HG03095 (cell line): ENCODE results near the gene LYST.
"Not testable (repeated sequence)": the region's sequence is repeated elsewhere in the genome, so short reads cannot be mapped to it uniquely, and the experiment has no call there.

Source experiments
- ATAC-seq: cut with Tn5 transposase; IDR thresholded peaks from one replicate; pipeline ENCODE4 v1.9.1; 2021; ENCODE audit warnings: moderate library complexity; ENCODE audit not compliant: unreplicated experiment

The LYST gene

GRCh38 chr1:235866205-235866912, at the start of gene LYST:
LYST (minus strand) TSS chr1:235866906; CDS start chr1:235830417, 36,489 bp downstream.
- ATAC-seq = peak; percentile 44

- ATAC-seq = not testable (repeated sequence)
Measured at GRCh38 chr1:235915489-235915888, 48.8 kb upstream of the LYST start.

- no peak for ATAC-seq
Measured at GRCh38 chr1:235913311-235913710, 46.6 kb upstream of the LYST start.

- ATAC-seq = no peak
Measured at GRCh38 chr1:235911876-235912275, 45.2 kb upstream of the LYST start.

GRCh38 chr1:235911300-235911662, 44.6 kb upstream of the LYST start:
- no peak for ATAC-seq

DNA sequence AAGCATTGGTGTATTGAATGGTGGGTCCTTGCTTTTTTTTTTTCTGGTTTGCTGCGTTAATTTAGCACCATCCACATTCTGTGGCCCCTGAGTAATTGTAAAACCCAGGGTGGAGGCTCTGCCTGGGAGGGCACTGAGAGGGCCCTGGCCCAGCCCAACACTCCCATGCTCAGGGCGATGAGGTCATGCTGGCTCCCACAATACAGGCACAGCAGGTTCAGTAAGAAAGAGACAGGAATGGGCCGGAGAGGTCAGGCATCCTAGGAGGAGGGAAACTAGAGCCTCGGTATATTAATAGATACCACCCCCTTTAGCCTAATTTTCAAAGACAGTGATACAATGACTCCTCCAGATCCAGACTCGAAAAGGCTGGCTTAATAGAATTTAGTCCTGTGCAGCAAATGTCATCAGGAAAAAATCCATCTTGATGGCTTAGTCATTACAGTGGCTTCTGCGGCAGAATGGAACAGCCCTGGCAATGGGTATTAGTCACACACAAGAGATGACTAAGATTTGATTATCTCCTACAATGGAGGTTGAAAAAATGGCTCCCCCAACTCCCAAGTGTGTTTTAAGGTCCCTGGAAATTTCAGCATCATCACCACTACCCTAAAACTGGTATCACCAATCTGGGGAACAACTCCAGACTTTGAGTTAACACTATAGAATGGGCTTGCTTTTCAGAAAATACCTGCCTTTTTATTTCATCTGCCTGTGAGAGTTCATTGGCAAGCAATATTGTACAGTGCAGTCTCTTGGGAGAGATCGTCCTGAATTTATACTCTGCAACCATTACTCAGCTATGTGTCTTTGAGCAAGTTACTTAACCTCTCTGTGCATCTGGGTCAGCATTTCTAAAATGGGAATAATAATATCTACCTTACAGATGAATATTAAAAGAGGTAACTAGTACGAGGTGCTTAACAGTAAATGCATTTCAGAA, 43.9 kb upstream of the LYST start:
- ATAC-seq = no peak

- ATAC-seq = no peak
Measured at GRCh38 chr1:235908742-235909520, 42.2 kb upstream of the LYST start.

- no peak for ATAC-seq
Measured at GRCh38 chr1:235907897-235908240, 41.2 kb upstream of the LYST start.

GRCh38 chr1:235907187-235907896, 40.6 kb upstream of the LYST start:
- ATAC-seq = no peak

DNA sequence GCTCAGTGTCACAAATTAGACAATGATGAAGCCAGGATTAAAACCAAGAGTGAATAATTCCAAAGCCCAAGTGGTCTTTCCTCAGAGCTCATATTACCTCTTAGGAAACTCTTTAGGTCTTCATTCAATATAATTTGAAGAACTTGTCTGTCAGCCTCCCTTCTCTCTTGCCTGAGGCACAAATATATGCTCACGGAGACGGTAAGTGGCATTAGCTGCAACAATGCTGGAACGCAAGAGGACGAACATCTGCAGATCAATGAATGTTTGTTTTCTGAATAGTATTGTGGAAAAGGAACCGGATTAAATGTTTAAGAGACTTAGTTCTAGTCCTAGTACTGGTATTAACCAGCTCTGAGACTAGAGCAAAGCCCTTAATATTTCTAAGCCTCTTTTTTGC, 39.7 kb upstream of the LYST start:
- ATAC-seq = no peak

GRCh38 chr1:235903809-235904208, 37.1 kb upstream of the LYST start:
- ATAC-seq = not testable (repeated sequence)

- ATAC-seq = no peak
Measured at GRCh38 chr1:235902677-235903542, 36.2 kb upstream of the LYST start.

- ATAC-seq = no peak
Measured at GRCh38 chr1:235901461-235901860, 34.8 kb upstream of the LYST start.

DNA sequence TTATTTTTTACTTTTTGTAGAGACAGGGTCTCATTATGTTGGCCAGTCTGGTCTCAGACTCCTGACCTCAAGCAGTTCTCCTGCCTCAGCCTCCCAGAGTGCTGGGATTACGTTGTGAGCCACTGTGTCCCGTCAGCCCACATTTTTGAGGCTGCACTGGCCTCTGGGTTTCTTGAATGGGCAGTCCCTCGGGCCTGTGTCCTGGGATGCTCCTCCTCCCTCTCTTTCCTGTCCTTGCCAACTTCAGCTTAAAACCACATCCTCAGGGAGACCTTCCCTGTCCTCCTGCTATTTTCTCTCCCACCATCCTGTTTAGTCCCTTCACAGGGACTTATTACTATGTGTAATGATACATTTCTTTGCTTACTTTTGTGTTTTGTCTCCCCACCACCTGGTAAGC, 31.4 kb upstream of the LYST start:
- ATAC-seq = no peak

- no peak for ATAC-seq
Measured at GRCh38 chr1:235893840-235894239, 27.1 kb upstream of the LYST start.

DNA sequence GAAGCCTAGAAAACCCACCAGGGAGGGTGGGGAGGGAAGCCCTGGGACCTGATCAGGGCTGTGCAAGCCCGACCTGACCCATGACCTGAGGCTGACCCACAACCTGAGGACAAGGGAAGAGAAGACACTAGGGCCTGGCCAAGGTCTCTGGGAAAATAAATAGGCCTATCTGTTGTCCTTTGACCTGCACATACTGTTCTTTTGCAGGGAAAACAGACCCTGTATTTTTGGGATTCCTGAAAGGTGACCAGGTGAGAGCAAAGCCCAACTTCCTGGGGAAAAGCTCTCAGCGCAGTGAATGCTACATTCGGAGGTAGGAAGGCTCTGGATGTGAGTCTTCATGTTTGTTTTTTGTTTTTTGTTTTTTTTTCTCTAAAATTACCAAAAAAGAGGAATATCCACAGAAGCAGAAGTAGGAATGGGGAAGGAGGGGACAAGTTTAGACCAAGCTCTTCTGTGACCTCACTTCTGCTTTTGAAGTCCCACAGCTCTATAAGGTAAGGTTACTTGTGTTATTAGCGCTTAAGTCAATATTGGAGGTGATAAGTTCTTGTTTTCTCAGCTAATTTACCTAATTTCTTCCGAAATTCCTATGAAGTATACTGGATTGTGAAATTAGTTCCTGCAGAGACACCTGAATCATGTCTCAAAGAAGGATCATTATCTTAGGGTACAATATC, 26.2 kb upstream of the LYST start:
- no peak for ATAC-seq

DNA sequence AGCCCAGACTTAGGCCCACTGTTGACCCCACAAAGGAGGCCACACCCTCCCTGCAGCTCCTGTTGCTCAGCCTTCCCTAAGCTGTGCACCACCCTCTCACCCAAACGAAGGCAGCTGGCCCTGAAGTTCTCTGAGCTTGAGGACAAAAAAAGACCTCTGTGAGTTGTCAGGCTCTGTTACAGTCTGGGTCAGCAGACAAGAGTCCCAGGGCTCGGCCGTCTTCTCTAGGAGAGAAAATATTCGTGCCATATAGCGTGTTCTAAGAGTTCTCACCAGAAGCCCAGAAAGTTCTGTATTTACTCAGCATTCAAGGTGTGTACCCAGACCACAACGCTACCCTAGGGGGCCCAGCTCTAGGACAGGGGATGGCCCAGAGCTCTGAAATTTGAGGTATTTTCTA, 25.5 kb upstream of the LYST start:
- no peak for ATAC-seq

DNA sequence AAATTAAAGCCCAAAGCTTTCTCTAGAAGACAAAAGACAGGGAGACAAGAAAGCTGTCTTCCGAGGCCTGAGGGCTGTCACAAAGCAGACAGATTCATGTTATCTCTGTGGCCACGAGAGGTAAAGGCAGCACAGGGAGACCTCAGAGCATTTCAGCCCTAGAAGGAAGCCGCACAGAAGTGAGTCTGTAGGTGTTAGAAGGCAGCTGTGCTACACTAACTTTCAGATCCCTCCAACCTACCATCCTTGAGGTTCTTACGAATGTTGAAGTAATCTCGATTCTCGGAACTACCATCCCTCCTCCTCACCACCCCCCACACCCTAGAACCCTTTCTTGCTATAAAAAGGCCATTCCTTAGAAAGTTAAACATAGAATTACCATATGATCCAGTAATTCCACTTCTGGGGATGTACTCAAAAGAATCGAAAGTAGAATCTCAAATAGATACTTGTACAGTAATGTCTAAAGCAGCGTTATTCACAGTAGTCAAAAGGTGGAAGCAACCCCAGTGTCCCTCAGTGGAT, 21.5 kb upstream of the LYST start:
- peak; percentile 87 for ATAC-seq

DNA sequence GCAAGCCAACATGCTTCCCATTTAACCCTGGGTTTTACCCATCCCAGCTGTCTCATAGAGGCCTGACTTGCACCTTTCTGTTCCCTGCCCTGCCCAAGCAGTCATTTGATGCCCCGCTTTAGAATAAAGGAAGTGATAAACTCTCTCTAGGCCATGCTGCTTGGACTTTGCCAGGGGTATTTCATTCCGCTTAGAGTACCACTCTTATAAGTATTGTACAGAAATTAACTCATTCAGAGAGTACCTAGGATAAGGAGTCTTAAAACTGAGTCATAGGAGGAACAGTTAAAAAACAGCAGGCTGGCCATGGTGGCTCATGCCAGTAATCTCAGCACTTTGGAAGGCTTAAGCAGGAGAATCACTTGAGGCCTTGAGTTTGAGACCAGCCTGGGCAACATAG, 21.0 kb upstream of the LYST start:
- peak; percentile 5 for ATAC-seq
